ENCODE measurements around the gene CHMP6. TPM values are rescaled to one million over a fixed set of nuclear protein-coding genes. Genes with fewer than 3 reads are reported as not detected.
"Not testable (repeated sequence)": the region's sequence is repeated elsewhere in the genome, so short reads cannot be mapped to it uniquely, and the experiment has no call there.

CHMP6 gene
- total RNA-seq, 5 donors from 2014 or later (not counting 1 experiment from before 2014, with no cell fraction given): 25.0 to 48.9 (median 43.2) TPM

DNA sequence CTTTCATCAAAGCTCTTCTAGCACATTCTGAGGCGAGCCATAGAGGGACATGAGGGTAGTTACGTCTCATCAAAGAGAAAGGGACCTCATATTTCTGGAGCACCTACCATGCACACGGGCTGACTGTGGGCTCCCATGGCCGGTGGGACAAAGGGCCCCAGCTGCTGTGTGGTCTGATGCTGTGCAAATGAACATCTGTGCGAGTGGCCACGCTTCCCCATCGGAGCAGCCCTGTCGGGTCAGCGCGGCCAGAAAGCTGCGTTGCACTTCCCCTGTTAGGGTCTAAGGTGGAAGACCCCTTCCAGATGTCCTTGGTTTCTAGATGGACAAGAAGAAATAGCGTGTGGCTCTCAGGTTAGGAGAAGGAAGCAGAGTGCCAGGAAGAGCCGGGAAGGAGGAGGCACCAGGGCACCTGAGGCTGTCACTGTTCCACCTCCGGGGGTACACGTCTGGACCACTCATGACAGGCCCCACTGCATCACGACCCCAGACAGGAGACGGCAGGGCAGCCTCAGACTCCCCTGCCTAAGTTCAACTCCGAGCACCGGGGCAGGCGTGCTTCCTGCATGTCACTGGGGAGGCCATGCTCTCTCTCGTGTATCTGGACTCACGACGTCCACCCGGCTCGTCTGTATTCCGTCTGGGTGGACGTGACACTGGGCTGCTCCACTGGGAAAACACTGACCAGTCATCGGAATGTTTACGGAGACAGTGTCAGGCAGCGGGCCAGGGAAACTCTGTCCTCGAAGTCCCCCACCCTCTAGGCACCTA lies 34.8 kb downstream of the CHMP6 start:
- no peak overlapping the region for H3K4me3 ChIP-seq (ENCODE audit: control insufficient read depth in 1 of 2, extremely low read depth in 1 of 2, low read length in 1 of 2)
- peaks cover 0 to 2% (median 0%) of the 10 kb centered on the region in 3 donors for H3K9me3 Mint-ChIP-seq
- no peaks in the 10 kb centered on the region for H3K36me3 ChIP-seq (ENCODE audit: control insufficient read depth in 2 of 2, extremely low read depth in 1 of 2, insufficient read depth in 1 of 2, low read length in 1 of 2)
- ATAC-seq (replicated peaks in 1 of 4) (no peak), DNase-seq (no peak)
- POLR2A ChIA-PET: no interaction called here
- peaks cover 10 to 19% of the 10 kb centered on the region in 2 donors for H3K27me3 Mint-ChIP-seq
- H3K36me3 Mint-ChIP-seq: no peaks in the 10 kb centered on the region
- H3K4me1 Mint-ChIP-seq: peaks cover 6 to 10% (median 7%) of the 10 kb centered on the region in 3 donors
- no peak overlapping the region for H3K27ac ChIP-seq (ENCODE audit: low read length)
- H3K27ac Mint-ChIP-seq: no peak overlapping the region
- peaks cover 0 to 16% of the 10 kb centered on the region in 2 experiments for H3K4me1 ChIP-seq (ENCODE audit: control insufficient read depth in 1 of 2, extremely low read depth in 1 of 2, insufficient read depth in 2 of 2, low read length in 2 of 2)
- H3K4me3 Mint-ChIP-seq: no peak overlapping the region
- no peaks in the 10 kb centered on the region for H3K9me3 ChIP-seq
- WGBS (ENCODE audit: insufficient coverage): 85% methylated on average over 26 of the region's 31 CpGs
- CTCF ChIA-PET: interaction anchor here in 1 of 2 donors (0.6 kb wide), 1 partner anchor 1176 kb away, joined by 3 read pairs; no protein-coding TSS in a partner anchor
- H3K27me3 ChIP-seq (replicated peaks in 1 of 2; ENCODE audit: control insufficient read depth in 2 of 2, extremely low read depth in 1 of 2, insufficient read depth in 2 of 2, low read length in 1 of 2): peaks cover 0 to 61% of the 10 kb centered on the region in 2 experiments

DNA sequence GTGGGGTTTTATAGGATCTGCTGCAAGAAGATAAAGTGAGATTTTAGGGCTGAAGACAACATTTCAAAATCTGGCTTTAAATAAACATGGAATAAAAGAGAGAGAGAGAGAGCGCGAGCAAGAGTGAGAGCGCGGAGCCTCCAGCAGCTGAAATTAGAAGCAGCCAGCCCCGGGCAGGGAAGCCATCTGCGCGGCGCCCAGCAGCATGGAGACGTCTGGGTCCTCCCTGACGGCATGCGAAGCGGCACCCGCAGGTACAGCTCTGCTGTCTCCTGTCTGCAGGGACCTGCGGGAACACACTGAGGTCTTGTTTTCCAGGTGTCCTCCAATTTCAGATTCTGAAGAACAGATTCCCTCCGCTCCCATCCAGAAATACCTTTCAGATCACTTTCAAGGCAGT lies 35.4 kb downstream of the CHMP6 start:
- DNase-seq (no peak), ATAC-seq (replicated peaks in 1 of 4) (no peak)
- Mint-ChIP-seq H3K9me3 (peaks cover 0 to 2% (median 0%) of the 10 kb centered on the region in 3 donors), H3K36me3 (no peaks in the 10 kb centered on the region), H3K4me3 (no peak overlapping the region), H3K27me3 (peaks cover 10 to 19% of the 10 kb centered on the region in 2 donors), H3K27ac (no peak overlapping the region), H3K4me1 (peaks cover 6 to 10% (median 7%) of the 10 kb centered on the region in 3 donors)
- Histone ChIP-seq H3K4me3 (ENCODE audit: control insufficient read depth in 1 of 2, extremely low read depth in 1 of 2, low read length in 1 of 2) (no peak overlapping the region), H3K4me1 (ENCODE audit: control insufficient read depth in 1 of 2, extremely low read depth in 1 of 2, insufficient read depth in 2 of 2, low read length in 2 of 2) (peaks cover 0 to 16% of the 10 kb centered on the region in 2 experiments), H3K27me3 (replicated peaks in 1 of 2; ENCODE audit: control insufficient read depth in 2 of 2, extremely low read depth in 1 of 2, insufficient read depth in 2 of 2, low read length in 1 of 2) (peaks cover 0 to 63% of the 10 kb centered on the region in 2 experiments), H3K27ac (ENCODE audit: low read length) (no peak overlapping the region), H3K9me3 (no peaks in the 10 kb centered on the region), H3K36me3 (ENCODE audit: control insufficient read depth in 2 of 2, extremely low read depth in 1 of 2, insufficient read depth in 1 of 2, low read length in 1 of 2) (no peaks in the 10 kb centered on the region)
- ChIA-PET POLR2A (no interaction called here), CTCF (no interaction called here)
- 94% methylated on average over 14 of the region's 15 CpGs for WGBS (ENCODE audit: insufficient coverage)

DNA sequence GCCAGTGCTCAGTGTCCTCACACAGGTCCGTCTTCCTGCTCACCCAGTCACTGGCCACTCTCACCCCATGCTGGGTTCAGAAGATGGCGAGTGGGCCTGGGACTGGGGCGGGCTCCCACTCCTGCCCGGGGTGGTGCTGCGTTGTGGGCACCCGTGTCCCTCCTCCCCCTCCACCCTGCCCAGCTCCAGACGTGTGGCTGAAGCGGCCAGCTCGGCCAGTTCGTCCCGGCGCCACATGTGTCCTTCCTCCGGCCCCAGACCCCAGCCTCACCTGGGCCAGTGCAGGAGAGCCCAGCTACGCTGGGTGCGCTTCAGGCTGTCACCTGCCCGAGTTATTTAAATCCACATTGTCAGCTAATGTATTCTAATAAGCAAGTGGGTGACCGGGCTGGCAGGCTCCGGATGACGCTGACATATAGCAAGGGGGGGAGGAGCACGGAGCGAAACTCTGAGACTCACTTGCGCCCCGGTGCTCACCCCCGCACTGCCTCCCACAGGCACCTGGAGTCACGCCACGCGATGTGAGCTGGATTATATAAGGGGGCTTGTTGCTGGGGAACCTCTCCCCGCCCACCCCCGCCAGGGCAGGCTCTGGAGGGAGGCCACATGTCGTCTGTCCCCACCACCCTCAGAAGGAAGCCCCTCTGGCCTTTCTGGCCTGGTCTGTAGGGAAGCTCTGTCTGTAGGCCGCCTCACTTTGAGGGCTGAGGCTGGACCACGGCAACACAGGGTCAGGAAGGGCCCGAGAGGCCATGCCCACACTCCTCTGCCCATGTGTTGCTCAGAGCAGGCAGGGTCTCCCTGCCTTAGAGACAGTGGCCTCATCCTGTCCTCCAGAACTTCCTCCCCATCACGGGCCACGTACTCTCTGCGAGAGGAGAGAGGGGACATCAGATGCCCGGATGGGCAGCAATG lies 36.2 kb downstream of the CHMP6 start:
- WGBS (ENCODE audit: insufficient coverage): 78% methylated on average over 16 of the region's 37 CpGs
- ATAC-seq (replicated peaks in 1 of 4) (no peak), DNase-seq (no peak)
- H3K36me3 Mint-ChIP-seq: no peaks in the 10 kb centered on the region
- H3K4me3 Mint-ChIP-seq: no peak overlapping the region
- Histone ChIP-seq H3K27me3 (replicated peaks in 1 of 2; ENCODE audit: control insufficient read depth in 2 of 2, extremely low read depth in 1 of 2, insufficient read depth in 2 of 2, low read length in 1 of 2) (peaks cover 0 to 72% of the 10 kb centered on the region in 2 experiments), H3K36me3 (ENCODE audit: control insufficient read depth in 2 of 2, extremely low read depth in 1 of 2, insufficient read depth in 1 of 2, low read length in 1 of 2) (no peaks in the 10 kb centered on the region), H3K9me3 (no peaks in the 10 kb centered on the region), H3K4me1 (ENCODE audit: control insufficient read depth in 1 of 2, extremely low read depth in 1 of 2, insufficient read depth in 2 of 2, low read length in 2 of 2) (peaks cover 0 to 13% of the 10 kb centered on the region in 2 experiments), H3K27ac (ENCODE audit: low read length) (no peak overlapping the region), H3K4me3 (ENCODE audit: control insufficient read depth in 1 of 2, extremely low read depth in 1 of 2, low read length in 1 of 2) (no peak overlapping the region)
- POLR2A ChIA-PET: interaction anchor here in 1 of 2 donors (0.7 kb wide), 1 partner anchor 8 kb away, joined by 6 read pairs; no protein-coding TSS in a partner anchor
- peaks cover 6 to 7% (median 7%) of the 10 kb centered on the region in 3 donors for H3K4me1 Mint-ChIP-seq
- H3K27ac Mint-ChIP-seq: no peak overlapping the region
- peaks cover 10 to 19% of the 10 kb centered on the region in 2 donors for H3K27me3 Mint-ChIP-seq
- H3K9me3 Mint-ChIP-seq: peaks cover 0 to 2% (median 0%) of the 10 kb centered on the region in 3 donors
- CTCF ChIA-PET: no interaction called here

DNA sequence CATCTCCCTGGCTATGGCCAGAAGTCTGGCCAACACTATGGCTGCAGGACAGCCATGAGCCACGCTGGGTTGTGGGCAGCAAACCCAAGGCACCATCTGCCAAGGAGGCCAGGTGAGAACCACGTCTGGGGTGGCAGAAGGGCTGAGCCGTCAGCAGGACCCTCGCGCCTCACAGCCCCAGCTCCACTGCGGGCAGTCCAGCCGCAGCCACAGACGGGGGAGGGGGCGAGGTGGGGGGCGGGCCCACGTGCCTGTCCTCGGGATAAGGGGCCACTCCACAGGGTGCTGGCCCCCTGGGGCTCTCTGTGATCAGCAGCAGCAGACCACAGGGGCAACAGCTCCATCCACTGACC lies 36.8 kb downstream of the CHMP6 start:
- WGBS (ENCODE audit: insufficient coverage): 19% methylated on average over 12 of the region's 12 CpGs
- Histone ChIP-seq H3K4me3 (ENCODE audit: control insufficient read depth in 1 of 2, extremely low read depth in 1 of 2, low read length in 1 of 2) (no peak overlapping the region), H3K27ac (ENCODE audit: low read length) (no peak overlapping the region), H3K4me1 (ENCODE audit: control insufficient read depth in 1 of 2, extremely low read depth in 1 of 2, insufficient read depth in 2 of 2, low read length in 2 of 2) (peaks cover 0 to 13% of the 10 kb centered on the region in 2 experiments), H3K36me3 (ENCODE audit: control insufficient read depth in 2 of 2, extremely low read depth in 1 of 2, insufficient read depth in 1 of 2, low read length in 1 of 2) (no peaks in the 10 kb centered on the region), H3K9me3 (no peaks in the 10 kb centered on the region), H3K27me3 (replicated peaks in 1 of 2; ENCODE audit: control insufficient read depth in 2 of 2, extremely low read depth in 1 of 2, insufficient read depth in 2 of 2, low read length in 1 of 2) (peaks cover 0 to 76% of the 10 kb centered on the region in 2 experiments)
- ATAC-seq (replicated peaks in 1 of 4): no peak
- H3K4me3 Mint-ChIP-seq: no peak overlapping the region
- no peak for DNase-seq
- no peaks in the 10 kb centered on the region for H3K36me3 Mint-ChIP-seq
- peaks cover 7 to 12% (median 9%) of the 10 kb centered on the region in 3 donors for H3K4me1 Mint-ChIP-seq
- H3K9me3 Mint-ChIP-seq: peaks cover 0 to 2% (median 0%) of the 10 kb centered on the region in 3 donors
- H3K27me3 Mint-ChIP-seq: peaks cover 10 to 22% of the 10 kb centered on the region in 2 donors
- ChIA-PET CTCF (no interaction called here), POLR2A (interaction anchor here in 1 of 2 donors (0.7 kb wide), 1 partner anchor 9 kb away, joined by 6 read pairs; no protein-coding TSS in a partner anchor)
- no peak overlapping the region for H3K27ac Mint-ChIP-seq

DNA sequence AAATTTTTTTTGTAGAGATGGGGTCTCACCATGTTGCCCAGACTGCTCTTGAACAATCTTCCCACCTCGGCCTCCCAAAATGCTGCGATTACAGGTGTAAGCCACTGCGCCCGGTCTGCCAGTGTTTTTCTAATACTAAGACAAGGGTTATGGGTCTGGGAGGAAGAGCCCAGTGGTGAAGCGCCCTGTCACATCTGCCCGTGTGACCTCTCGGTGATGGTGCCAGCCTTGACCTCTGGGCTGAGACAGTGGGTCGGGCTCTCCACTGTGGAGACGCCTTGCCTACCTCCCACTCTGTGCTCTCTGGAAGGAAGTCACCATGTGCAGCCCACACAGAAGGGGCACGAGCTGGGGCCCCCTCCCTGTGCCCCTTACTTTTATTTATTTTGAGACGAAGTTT lies 38.2 kb downstream of the CHMP6 start:
- ChIA-PET CTCF (no interaction called here), POLR2A (no interaction called here)
- Mint-ChIP-seq H3K4me1 (peaks cover 10 to 15% (median 13%) of the 10 kb centered on the region in 3 donors), H3K27ac (no peak overlapping the region), H3K4me3 (no peak overlapping the region), H3K9me3 (peaks cover 0 to 2% (median 0%) of the 10 kb centered on the region in 3 donors), H3K36me3 (no peaks in the 10 kb centered on the region), H3K27me3 (peaks cover 10 to 26% of the 10 kb centered on the region in 2 donors)
- DNase-seq: no peak
- Histone ChIP-seq H3K4me3 (ENCODE audit: control insufficient read depth in 1 of 2, extremely low read depth in 1 of 2, low read length in 1 of 2) (no peak overlapping the region), H3K27ac (ENCODE audit: low read length) (no peak overlapping the region), H3K27me3 (replicated peaks in 1 of 2; ENCODE audit: control insufficient read depth in 2 of 2, extremely low read depth in 1 of 2, insufficient read depth in 2 of 2, low read length in 1 of 2) (peaks cover 0 to 80% of the 10 kb centered on the region in 2 experiments), H3K4me1 (ENCODE audit: control insufficient read depth in 1 of 2, extremely low read depth in 1 of 2, insufficient read depth in 2 of 2, low read length in 2 of 2) (peaks cover 6 to 15% of the 10 kb centered on the region in 2 experiments), H3K36me3 (ENCODE audit: control insufficient read depth in 2 of 2, extremely low read depth in 1 of 2, insufficient read depth in 1 of 2, low read length in 1 of 2) (no peaks in the 10 kb centered on the region), H3K9me3 (no peaks in the 10 kb centered on the region)
- WGBS (ENCODE audit: insufficient coverage): 86% methylated on average over 9 of the region's 11 CpGs
- no peak for ATAC-seq (replicated peaks in 1 of 4)

DNA sequence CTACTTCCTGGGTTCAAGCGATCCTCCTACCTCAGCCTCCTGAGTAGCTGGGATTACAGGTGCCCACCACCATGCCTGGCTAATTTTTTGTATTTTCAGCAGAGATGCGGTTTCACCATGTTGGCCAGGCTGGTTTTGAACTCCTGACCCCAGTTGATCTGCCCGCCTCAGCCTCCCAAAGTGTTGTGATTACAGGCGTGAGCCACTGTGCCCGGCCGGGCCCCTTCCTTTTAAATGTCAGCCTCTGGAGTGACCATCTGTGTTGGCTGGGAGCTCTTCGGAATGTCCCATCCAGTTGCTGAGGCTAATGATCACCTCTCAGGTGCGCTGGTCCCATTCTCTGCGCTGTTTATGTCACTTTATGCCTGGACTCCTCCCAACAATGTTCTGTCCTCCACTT lies 38.7 kb downstream of the CHMP6 start:
- Mint-ChIP-seq H3K27me3 (peaks cover 10 to 26% of the 10 kb centered on the region in 2 donors), H3K4me1 (peaks cover 10 to 15% (median 14%) of the 10 kb centered on the region in 3 donors)
- DNase-seq; POLR2A ChIA-PET; H3K36me3 Mint-ChIP-seq; H3K4me3 Mint-ChIP-seq; H3K9me3 ChIP-seq; H3K9me3 Mint-ChIP-seq; CTCF ChIA-PET; ATAC-seq (replicated peaks in 1 of 4); H3K4me3 ChIP-seq (ENCODE audit: control insufficient read depth in 1 of 2, extremely low read depth in 1 of 2, low read length in 1 of 2); H3K27ac ChIP-seq (ENCODE audit: low read length); H3K36me3 ChIP-seq (ENCODE audit: control insufficient read depth in 2 of 2, extremely low read depth in 1 of 2, insufficient read depth in 1 of 2, low read length in 1 of 2); H3K27ac Mint-ChIP-seq: not testable (repeated sequence)
- peaks cover 0 to 76% of the 10 kb centered on the region in 2 experiments for H3K27me3 ChIP-seq (replicated peaks in 1 of 2; ENCODE audit: control insufficient read depth in 2 of 2, extremely low read depth in 1 of 2, insufficient read depth in 2 of 2, low read length in 1 of 2)
- WGBS (ENCODE audit: insufficient coverage): 90% methylated on average over 7 of the region's 9 CpGs
- peaks cover 6 to 15% of the 10 kb centered on the region in 2 experiments for H3K4me1 ChIP-seq (ENCODE audit: control insufficient read depth in 1 of 2, extremely low read depth in 1 of 2, insufficient read depth in 2 of 2, low read length in 2 of 2)
